Keratinocyte (primary cell): ENCODE results near the gene DNAI2. TPM values are rescaled to one million over a fixed set of nuclear protein-coding genes. Genes with fewer than 3 reads are reported as not detected.

Experiments
- DNase-seq: peaks from one replicate; pipeline ENCODE4 v3.0.0-alpha.2; 2011; ENCODE audit warnings: low read depth, missing footprints, low spot score
- FAIRE-seq: peaks from 2 replicates; lab custom pipeline; 2011; peaks lifted over from hg19 to GRCh38; lab: Jason Lieb, UNC
- H2AFZ ChIP-seq: 2 replicates; pipeline ENCODE4 v1.6.0; 2012; ENCODE audit warnings: low read length, control low read depth, inconsistent platforms; ENCODE audit not compliant: control insufficient read depth
- H3K27ac ChIP-seq: 2 replicates; pipeline ENCODE4 v1.5.1; 2011; ENCODE audit warnings: low read length; ENCODE audit not compliant: control insufficient read depth, insufficient read depth
- H3K27me3 ChIP-seq: 3 replicates; pipeline ENCODE4 v1.6.0; 2011; ENCODE audit warnings: low read length; ENCODE audit not compliant: control insufficient read depth, insufficient read depth; ENCODE audit errors: extremely low read depth
- H3K36me3 ChIP-seq, 2 experiments: 2 replicates in 1 of 2; 3 replicates in 1 of 2; pipeline ENCODE4 v1.5.1; 2011; ENCODE audit warnings: low read length in 2 of 2, mild to moderate bottlenecking in 1 of 2; ENCODE audit not compliant: control insufficient read depth in 2 of 2, insufficient read depth in 2 of 2; ENCODE audit errors: extremely low read depth in 1 of 2
- H3K4me1 ChIP-seq: 3 replicates; pipeline ENCODE4 v1.5.1; 2011; ENCODE audit warnings: low read length; ENCODE audit not compliant: control insufficient read depth, insufficient read depth; ENCODE audit errors: extremely low read depth
- H3K4me2 ChIP-seq: 3 replicates; pipeline ENCODE4 v1.6.0; 2011; ENCODE audit warnings: low read depth, low read length; ENCODE audit not compliant: control insufficient read depth, insufficient read depth; ENCODE audit errors: extremely low read depth
- H3K4me3 ChIP-seq, 3 experiments: fragments of 200-600 bp in 1 of 3; sonication (generic) in 1 of 3; 2 replicates in 2 of 3; 3 replicates in 1 of 3; pipeline ENCODE4 v1.5.1; 2011 to 2016; ENCODE audit warnings: low read length in 3 of 3, mild to moderate bottlenecking in 3 of 3, control low read depth in 2 of 3, inconsistent platforms in 1 of 3, low read depth in 1 of 3, mixed read lengths in 1 of 3, mixed run types in 1 of 3, moderate library complexity in 1 of 3; ENCODE audit not compliant: control insufficient read depth in 2 of 3, insufficient read depth in 2 of 3; ENCODE audit errors: extremely low read depth in 1 of 3
- H3K79me2 ChIP-seq: 2 replicates; pipeline ENCODE4 v1.6.0; 2012; ENCODE audit warnings: low read length; ENCODE audit not compliant: control insufficient read depth, insufficient read depth
- H3K9ac ChIP-seq: 3 replicates; pipeline ENCODE4 v1.6.0; 2011; ENCODE audit warnings: low read length; ENCODE audit not compliant: control insufficient read depth, insufficient read depth; ENCODE audit errors: extremely low read depth
- H3K9me1 ChIP-seq: 3 replicates; pipeline ENCODE4 v1.6.0; 2011; ENCODE audit warnings: low read length; ENCODE audit not compliant: control insufficient read depth, insufficient read depth; ENCODE audit errors: extremely low read depth
- H3K9me3 ChIP-seq: 2 replicates; pipeline ENCODE4 v1.5.1; 2012; ENCODE audit warnings: low read depth, low read length; ENCODE audit not compliant: control insufficient read depth
- H4K20me1 ChIP-seq: 3 replicates; pipeline ENCODE4 v1.6.0; 2011; ENCODE audit warnings: low read length; ENCODE audit not compliant: control insufficient read depth, insufficient read depth; ENCODE audit errors: extremely low read depth
- EZH2 ChIP-seq: IDR thresholded peaks from one replicate; pipeline ENCODE4 v1.6.1; 2012; ENCODE audit warnings: inconsistent platforms, mild to moderate bottlenecking, low read length, moderate library complexity
- dilution Hi-C: fragments of 300-500 bp; cut with MboI; formaldehyde crosslinking; loops from one replicate; pipeline ENCODE4 v1.7.0; 2020; ENCODE audit warnings: low sequenced_read_pairs; ENCODE audit not compliant: extremely low pct_ligation_motif_present
- polyA plus RNA-seq, 5 experiments: library from polyadenylated mRNA; depleted of rRNA in 3 of 5; stranded (reverse) in 3 of 5; stranded (forward) in 1 of 5; unstranded in 1 of 5; fragments of >200 nt; gene quantifications; 1 replicate in 1 of 5; 2 replicates in 3 of 5; 3 replicates in 1 of 5; pipeline versions ENCODE4 v1.2.1 to v1.2.3, GENCODE V29; 2011 to 2012; ENCODE audit warnings: missing spikeins in 2 of 5, low read depth in 1 of 5, low replicate concordance in 1 of 5
- TF ChIP-seq, protein P1 (sequence below), 3 experiments: IDR thresholded peaks in 1 of 3; conservative IDR thresholded peaks in 1 of 3; optimal IDR thresholded peaks in 1 of 3; 2 replicates in 2 of 3; 3 replicates in 1 of 3; pipeline versions ENCODE3 to v1.5.1; 2011; ENCODE audit warnings: low read length in 3 of 3, mild to moderate bottlenecking in 3 of 3, moderate library complexity in 2 of 3, control low read depth in 1 of 3, inconsistent platforms in 1 of 3; ENCODE audit not compliant: insufficient read depth in 2 of 3; ENCODE audit errors: extremely low read depth in 1 of 3

DNAI2 gene
- polyA plus RNA-seq, 1 donor (not counting 4 experiments of a cell fraction or from before 2014, with no cell fraction given): not detected

DNA sequence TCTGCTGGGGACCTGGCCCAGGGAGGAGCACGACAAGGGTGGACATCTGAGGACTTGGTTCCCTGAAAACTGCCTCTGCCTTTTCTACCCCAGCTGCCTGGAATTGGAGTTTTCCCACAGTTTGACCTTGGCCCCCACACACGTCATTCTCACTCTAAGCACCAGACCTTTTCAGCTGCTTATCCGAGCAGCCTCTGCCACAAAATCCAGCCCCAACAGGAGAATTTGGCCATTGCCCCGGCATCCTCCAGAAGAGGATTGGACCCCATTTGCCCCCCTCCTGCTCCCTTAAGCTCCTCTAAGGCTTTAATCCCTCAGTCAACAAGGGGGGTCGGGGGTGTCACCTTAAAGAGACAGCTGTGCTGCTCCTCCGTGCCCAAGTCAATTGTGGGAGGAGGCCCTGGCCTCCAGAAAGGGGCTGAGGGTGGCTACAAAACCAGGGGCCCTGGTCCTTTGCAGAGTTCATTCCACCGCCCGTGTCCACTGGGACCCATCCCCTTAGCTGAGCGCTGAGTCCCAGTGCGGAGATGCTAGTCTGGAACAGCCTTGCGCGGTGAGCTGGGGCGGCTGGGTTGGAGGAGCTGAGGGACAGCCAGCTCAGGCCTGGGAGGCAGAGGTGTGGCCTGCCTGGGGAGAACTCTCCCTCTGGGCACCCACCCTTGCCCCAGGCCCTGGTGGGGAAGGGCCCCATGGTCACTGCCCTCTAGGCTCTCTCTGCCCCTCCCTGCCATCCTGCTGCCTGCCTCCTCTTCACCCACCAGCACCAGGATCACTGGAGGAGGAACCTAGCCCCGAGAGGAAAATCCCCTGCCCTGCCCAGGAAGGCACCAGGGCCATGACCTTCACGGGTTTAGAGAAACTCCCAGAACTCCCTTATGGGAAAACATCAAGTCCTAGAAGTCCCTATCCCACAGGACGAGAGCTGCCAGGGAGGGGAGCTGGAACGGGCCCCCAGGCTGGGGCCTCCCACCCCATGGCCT, 41.8 kb upstream of the DNAI2 start:
- Histone ChIP-seq H3K27me3 (no peaks in the 10 kb centered on the region), H3K9ac (no peak overlapping the region), H3K4me2 (no peak overlapping the region), H3K9me1 (no peaks in the 10 kb centered on the region), H3K9me3 (no peaks in the 10 kb centered on the region), H4K20me1 (no peaks in the 10 kb centered on the region), H3K4me1 (no peaks in the 10 kb centered on the region), H3K36me3 (no peaks in the 10 kb centered on the region), H3K4me3 (no peak overlapping the region), H3K27ac (no peak overlapping the region), H2AFZ (no peak overlapping the region), H3K79me2 (no peaks in the 10 kb centered on the region)
- DNase-seq (no peak), FAIRE-seq (no peak)
- TF ChIP-seq, protein P1, sequence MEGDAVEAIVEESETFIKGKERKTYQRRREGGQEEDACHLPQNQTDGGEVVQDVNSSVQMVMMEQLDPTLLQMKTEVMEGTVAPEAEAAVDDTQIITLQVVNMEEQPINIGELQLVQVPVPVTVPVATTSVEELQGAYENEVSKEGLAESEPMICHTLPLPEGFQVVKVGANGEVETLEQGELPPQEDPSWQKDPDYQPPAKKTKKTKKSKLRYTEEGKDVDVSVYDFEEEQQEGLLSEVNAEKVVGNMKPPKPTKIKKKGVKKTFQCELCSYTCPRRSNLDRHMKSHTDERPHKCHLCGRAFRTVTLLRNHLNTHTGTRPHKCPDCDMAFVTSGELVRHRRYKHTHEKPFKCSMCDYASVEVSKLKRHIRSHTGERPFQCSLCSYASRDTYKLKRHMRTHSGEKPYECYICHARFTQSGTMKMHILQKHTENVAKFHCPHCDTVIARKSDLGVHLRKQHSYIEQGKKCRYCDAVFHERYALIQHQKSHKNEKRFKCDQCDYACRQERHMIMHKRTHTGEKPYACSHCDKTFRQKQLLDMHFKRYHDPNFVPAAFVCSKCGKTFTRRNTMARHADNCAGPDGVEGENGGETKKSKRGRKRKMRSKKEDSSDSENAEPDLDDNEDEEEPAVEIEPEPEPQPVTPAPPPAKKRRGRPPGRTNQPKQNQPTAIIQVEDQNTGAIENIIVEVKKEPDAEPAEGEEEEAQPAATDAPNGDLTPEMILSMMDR (optimal IDR thresholded peaks at IDR 0.05 in 1 of 3, IDR thresholded peaks at IDR 0.05 in 1 of 3, conservative IDR thresholded peaks at IDR 0.05 in 1 of 3; ENCODE audit: extremely low read depth in 1 of 3, insufficient read depth in 2 of 3, low read length in 3 of 3): no peak
- TF ChIP-seq EZH2: no peak
- dilution Hi-C loops: no loop called here

DNA sequence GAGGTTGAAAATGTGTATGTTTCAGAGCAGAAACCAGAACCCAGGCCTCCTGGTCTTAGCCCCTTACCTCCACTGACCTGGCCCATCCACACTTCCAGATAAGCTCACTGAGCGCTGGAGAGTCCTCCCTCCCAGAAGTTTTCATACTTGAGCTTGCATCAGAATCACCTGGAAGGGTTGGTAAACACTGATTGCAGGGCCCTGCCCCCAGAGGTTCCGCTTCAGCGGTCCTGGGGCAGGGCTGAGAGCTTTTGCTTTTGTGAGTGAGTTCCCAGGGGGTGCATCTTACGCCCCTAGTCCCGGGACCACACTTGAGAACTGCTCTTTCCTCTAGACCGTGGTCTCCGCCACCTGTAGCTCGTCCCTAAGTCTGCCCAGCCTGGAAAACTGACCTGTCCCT, 40.1 kb upstream of the DNAI2 start:
- dilution Hi-C loops: no loop called here
- Histone ChIP-seq H3K4me3 (no peak overlapping the region), H3K9ac (no peak overlapping the region), H3K9me1 (no peaks in the 10 kb centered on the region), H3K27ac (no peak overlapping the region), H3K9me3 (no peaks in the 10 kb centered on the region), H3K4me1 (no peaks in the 10 kb centered on the region), H3K36me3 (no peaks in the 10 kb centered on the region), H3K4me2 (no peak overlapping the region), H3K27me3 (no peaks in the 10 kb centered on the region), H2AFZ (no peak overlapping the region), H3K79me2 (no peaks in the 10 kb centered on the region), H4K20me1 (no peaks in the 10 kb centered on the region)
- TF ChIP-seq EZH2: no peak
- TF ChIP-seq, protein P1 (optimal IDR thresholded peaks at IDR 0.05 in 1 of 3, IDR thresholded peaks at IDR 0.05 in 1 of 3, conservative IDR thresholded peaks at IDR 0.05 in 1 of 3; ENCODE audit: extremely low read depth in 1 of 3, insufficient read depth in 2 of 3, low read length in 3 of 3): no peak
- FAIRE-seq (no peak), DNase-seq (no peak)
